Adipocyte (in vitro differentiated cells): ENCODE results near the gene ZNRF2.

ENCODE experiments used
- DNase-seq: peaks from one replicate; pipeline ENCODE4 v3.0.0-alpha.2; 2015; ENCODE audit warnings: low read depth
- H3K27me3 ChIP-seq: replicated peaks from 2 replicates; pipeline ENCODE4 v1.7.0; 2013; ENCODE audit warnings: mild to moderate bottlenecking, low read length, moderate library complexity; ENCODE audit not compliant: control insufficient read depth, insufficient read depth
- H3K36me3 ChIP-seq: 2 replicates; pipeline ENCODE4 v1.7.0; 2013; ENCODE audit warnings: low read length, mild to moderate bottlenecking, moderate library complexity; ENCODE audit not compliant: control insufficient read depth, insufficient read depth, severe bottlenecking
- H3K4me1 ChIP-seq: 2 replicates; pipeline ENCODE4 v1.7.0; 2013; ENCODE audit warnings: mild to moderate bottlenecking, low read length, moderate library complexity; ENCODE audit not compliant: control insufficient read depth, insufficient read depth
- H3K4me3 ChIP-seq: 2 replicates; pipeline ENCODE4 v1.7.0; 2013; ENCODE audit warnings: mild to moderate bottlenecking, low read length, moderate library complexity
- H3K9ac ChIP-seq: 2 replicates; pipeline ENCODE4 v1.7.0; 2013; ENCODE audit warnings: mild to moderate bottlenecking, low read length, moderate library complexity
- H3K9me3 ChIP-seq: 2 replicates; pipeline ENCODE4 v1.7.0; 2013; ENCODE audit warnings: mild to moderate bottlenecking, low read length, moderate library complexity; ENCODE audit not compliant: control insufficient read depth

The ZNRF2 gene

DNA sequence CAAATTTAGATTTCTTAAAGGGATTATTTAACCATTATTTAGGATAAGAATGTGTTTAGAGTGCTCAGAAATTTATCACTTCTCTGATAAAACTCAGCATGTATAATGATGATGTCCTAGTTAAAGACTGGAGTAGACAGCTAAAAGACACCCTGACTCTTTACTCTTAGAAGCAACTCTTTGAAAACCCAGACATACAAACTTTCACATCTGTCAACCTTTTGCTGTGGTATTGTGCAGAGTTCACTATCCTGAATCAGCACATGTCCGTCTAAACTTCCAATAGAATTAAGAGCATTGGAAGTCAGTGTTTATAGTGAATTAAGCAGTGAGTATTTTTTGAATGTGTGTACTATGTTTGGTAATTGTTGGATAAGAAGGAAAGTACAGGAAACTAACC is 24.9 kb downstream of the ZNRF2 start:
- Histone ChIP-seq H3K9me3 (no peaks in the 10 kb centered on the region), H3K27me3 (no peaks in the 10 kb centered on the region), H3K9ac (no peak overlapping the region), H3K36me3 (no peaks in the 10 kb centered on the region), H3K4me1 (no peaks in the 10 kb centered on the region), H3K4me3 (no peak overlapping the region)
- DNase-seq = no peak

- no peak overlapping the region for H3K4me3 ChIP-seq
- no peaks in the 10 kb centered on the region for H3K36me3 ChIP-seq
- no peaks in the 10 kb centered on the region for H3K27me3 ChIP-seq
- H3K4me1 ChIP-seq = no peaks in the 10 kb centered on the region
- H3K9ac ChIP-seq = no peak overlapping the region
- H3K9me3 ChIP-seq = no peaks in the 10 kb centered on the region
- DNase-seq = no peak
Observed at GRCh38 chr7:30309842-30310435, 25.5 kb downstream of the ZNRF2 start.

DNA sequence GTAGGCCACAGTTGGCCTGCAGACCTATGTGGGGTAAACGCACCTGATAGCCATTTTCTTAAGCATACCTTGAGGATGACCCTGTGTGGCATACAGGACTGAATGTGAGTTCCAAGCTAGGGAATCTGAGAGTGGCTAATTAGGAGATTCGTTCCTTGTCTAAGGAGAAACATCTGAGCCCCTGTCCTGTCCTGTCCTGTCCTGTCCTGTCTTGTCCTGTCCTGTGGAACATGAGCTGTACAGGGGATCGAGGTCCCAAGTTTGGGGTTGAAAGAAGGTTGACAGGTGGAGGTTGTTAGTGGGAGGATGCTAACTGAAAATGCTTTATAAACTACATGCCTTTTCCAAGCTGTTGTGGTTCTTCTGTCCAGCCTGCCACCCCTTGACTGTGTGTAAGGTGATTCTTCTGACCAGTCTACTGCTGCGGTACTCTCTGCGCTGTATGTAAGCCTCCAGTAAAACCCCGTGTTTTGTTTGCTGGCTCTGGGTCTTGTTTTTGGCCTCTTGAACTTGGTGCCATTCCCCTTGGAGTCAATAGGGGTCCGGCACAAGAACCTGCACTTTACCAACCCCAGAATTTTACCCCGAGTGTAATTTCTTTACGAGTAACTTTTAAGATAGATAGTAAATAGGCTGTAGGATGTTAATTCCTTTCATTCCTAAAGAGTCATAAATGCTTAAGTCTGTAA is 26.4 kb downstream of the ZNRF2 start:
- DNase-seq = no peak
- no peaks in the 10 kb centered on the region for H3K4me1 ChIP-seq
- no peaks in the 10 kb centered on the region for H3K36me3 ChIP-seq
- no peak overlapping the region for H3K9ac ChIP-seq
- H3K27me3 ChIP-seq = no peaks in the 10 kb centered on the region
- H3K9me3 ChIP-seq = no peaks in the 10 kb centered on the region
- H3K4me3 ChIP-seq = no peak overlapping the region

GRCh38 chr7:30312178-30312577 is 27.8 kb downstream of the ZNRF2 start:
- Histone ChIP-seq H3K9ac (no peak overlapping the region), H3K4me1 (no peaks in the 10 kb centered on the region), H3K9me3 (no peaks in the 10 kb centered on the region), H3K36me3 (no peaks in the 10 kb centered on the region), H3K27me3 (no peaks in the 10 kb centered on the region), H3K4me3 (no peak overlapping the region)
- no peak for DNase-seq

GRCh38 chr7:30313348-30313747 is 29.0 kb downstream of the ZNRF2 start:
- Histone ChIP-seq H3K27me3 (no peaks in the 10 kb centered on the region), H3K4me1 (no peaks in the 10 kb centered on the region), H3K36me3 (no peaks in the 10 kb centered on the region), H3K4me3 (no peak overlapping the region), H3K9ac (no peak overlapping the region), H3K9me3 (no peaks in the 10 kb centered on the region)
- DNase-seq = peak; percentile 5

GRCh38 chr7:30313793-30314192 is 29.4 kb downstream of the ZNRF2 start:
- H3K4me1 ChIP-seq = no peaks in the 10 kb centered on the region
- DNase-seq = no peak
- no peaks in the 10 kb centered on the region for H3K9me3 ChIP-seq
- H3K36me3 ChIP-seq = no peaks in the 10 kb centered on the region
- H3K27me3 ChIP-seq = no peaks in the 10 kb centered on the region
- no peak overlapping the region for H3K9ac ChIP-seq
- H3K4me3 ChIP-seq = no peak overlapping the region

DNA sequence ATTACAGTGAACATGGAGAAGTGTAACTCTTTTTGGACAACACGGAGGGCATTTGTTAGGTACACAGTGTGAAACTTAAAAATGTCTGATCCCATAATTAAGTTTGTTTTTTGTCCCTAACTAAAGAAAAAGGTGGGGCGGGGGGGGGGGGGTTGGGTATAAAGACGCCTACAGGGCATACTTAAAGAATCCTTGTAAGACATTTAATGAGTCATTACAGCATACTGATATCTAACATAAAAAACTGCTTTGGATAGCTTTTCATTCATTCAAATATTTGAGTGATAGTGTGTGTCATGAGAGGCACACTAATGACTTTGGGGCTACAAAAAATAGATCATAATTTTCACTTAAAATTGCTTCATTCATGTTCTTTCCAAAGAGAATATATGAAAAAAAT is 31.2 kb downstream of the ZNRF2 start:
- DNase-seq = no peak
- no peaks in the 10 kb centered on the region for H3K27me3 ChIP-seq
- no peaks in the 10 kb centered on the region for H3K36me3 ChIP-seq
- H3K4me1 ChIP-seq = no peaks in the 10 kb centered on the region
- no peak overlapping the region for H3K4me3 ChIP-seq
- no peaks in the 10 kb centered on the region for H3K9me3 ChIP-seq
- H3K9ac ChIP-seq = no peak overlapping the region

DNA sequence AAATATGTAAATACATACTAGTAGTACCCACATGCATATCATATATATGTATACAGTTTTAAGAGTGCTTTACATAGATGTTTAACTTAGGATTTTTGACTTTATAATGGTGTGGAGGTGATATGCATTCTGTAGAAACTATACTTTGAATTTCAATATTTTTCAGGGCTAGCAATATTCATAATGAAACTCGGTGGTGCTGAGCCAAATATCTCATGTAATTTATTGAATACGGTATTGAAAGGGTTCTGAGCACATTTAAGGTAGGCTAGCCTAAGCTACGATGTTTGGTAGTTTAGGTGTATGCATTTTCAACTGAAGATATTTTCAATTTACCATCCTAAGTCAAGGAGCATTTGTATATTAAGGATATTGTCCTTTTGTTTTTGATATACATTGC is 36.0 kb downstream of the ZNRF2 start:
- no peaks in the 10 kb centered on the region for H3K27me3 ChIP-seq
- H3K4me3 ChIP-seq = no peak overlapping the region
- H3K36me3 ChIP-seq = no peaks in the 10 kb centered on the region
- H3K4me1 ChIP-seq = peaks cover 21% of the 10 kb centered on the region
- no peak for DNase-seq
- no peaks in the 10 kb centered on the region for H3K9me3 ChIP-seq
- H3K9ac ChIP-seq = no peak overlapping the region

DNA sequence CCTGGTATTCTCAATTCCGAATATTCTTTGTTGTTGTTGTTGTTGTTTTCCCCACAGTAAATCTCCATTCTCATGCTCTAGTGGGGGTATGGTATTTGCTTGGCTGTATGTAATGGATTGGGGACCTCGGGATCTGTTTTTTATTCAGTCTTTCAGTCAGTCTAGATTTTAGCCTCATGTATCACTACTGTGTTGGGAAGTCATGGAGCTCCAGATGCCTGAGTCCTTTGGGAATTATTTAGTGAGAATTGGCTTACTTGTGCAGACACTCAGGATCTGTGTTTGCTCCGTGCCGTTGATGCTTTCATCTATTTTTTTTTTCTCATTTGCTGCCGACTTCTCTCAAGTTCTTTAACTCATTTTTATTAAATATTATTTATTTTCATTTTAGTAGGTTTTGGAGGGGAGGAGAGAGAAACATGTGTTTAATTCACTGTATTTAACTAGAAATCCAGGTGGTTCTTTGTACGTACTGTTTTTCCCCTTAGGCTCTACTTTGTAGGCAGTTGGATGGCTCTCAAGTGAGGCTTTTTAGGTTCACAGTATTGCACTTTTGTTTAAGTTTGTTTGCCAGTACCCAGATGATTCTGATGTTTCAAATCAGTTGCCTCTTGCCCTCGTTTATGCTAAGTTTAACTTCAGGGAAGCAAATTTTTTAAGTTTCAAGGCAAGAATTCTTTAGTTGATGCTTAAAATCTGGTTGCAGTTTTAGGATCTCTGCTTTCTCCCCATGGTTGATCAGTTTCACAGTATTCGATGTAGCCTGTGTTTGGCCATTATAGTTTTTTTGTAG is 36.9 kb downstream of the ZNRF2 start:
- peak overlapping the region; percentile 52 for H3K9ac ChIP-seq
- DNase-seq = peak; percentile 35
- H3K4me1 ChIP-seq = peaks cover 21% of the 10 kb centered on the region
- H3K9me3 ChIP-seq = no peaks in the 10 kb centered on the region
- no peaks in the 10 kb centered on the region for H3K27me3 ChIP-seq
- no peaks in the 10 kb centered on the region for H3K36me3 ChIP-seq
- peak overlapping the region; percentile 70 for H3K4me3 ChIP-seq

DNA sequence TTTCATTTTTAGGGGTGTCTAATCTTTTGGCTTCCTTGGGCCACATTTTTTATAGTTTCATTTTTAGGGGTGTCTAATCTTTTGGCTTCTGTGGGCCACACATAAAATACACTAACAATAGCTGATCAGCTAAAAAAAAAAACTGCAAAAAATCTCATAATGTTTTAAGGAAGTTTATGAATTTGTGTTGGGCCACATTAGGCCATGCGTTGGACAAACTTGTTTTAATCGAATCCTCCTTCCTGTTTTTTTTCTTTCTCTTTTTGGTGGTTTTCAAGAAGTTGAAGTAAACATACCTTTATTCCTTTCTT is 37.4 kb downstream of the ZNRF2 start:
- peak; percentile 14 for DNase-seq
- H3K36me3 ChIP-seq = no peaks in the 10 kb centered on the region
- peak overlapping the region; percentile 52 for H3K9ac ChIP-seq
- H3K27me3 ChIP-seq = no peaks in the 10 kb centered on the region
- peaks cover 21% of the 10 kb centered on the region for H3K4me1 ChIP-seq
- H3K4me3 ChIP-seq = peak overlapping the region; percentile 70
- no peaks in the 10 kb centered on the region for H3K9me3 ChIP-seq

DNA sequence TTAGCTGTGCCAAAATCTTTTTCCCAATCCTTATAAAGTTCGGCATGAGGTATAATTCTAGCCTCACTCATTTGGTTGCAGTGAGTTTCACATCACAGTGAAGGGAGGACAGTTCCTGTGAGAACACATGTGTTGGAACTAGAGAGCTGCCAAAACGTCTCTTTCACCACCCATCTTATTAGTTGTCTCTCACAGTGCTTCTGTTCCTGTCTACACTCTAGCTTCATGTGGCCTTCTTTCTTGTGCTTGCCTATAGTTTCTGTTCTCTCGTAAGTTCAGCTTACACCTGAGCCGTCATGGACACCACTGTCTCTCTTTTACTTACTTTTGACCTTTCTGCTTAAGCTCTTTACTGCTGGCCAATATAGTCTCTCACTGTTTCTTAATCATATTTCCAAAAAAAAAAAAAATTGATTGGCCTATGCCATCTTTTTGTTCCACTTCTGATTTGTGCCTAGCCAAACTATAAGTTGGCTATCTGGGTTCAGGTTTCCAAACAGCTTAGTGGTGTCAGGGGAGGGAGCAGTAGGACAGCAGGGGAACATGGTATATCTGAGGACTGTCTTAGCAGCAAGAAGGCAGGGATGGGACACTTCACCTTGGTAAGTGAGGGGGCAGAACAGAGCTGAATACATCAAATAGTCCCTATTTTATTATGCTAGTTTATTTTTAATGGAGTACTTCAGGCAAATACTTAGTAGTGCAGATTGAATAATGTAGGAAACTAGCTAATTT is 38.0 kb downstream of the ZNRF2 start:
- Histone ChIP-seq H3K36me3 (no peaks in the 10 kb centered on the region), H3K4me3 (peak overlapping the region; percentile 70)
- DNase-seq = peak; percentile 27

More for the DNA sequence above, 38.0 kb downstream of the ZNRF2 start:
- peak overlapping the region; percentile 52 for H3K9ac ChIP-seq
- H3K27me3 ChIP-seq = no peaks in the 10 kb centered on the region
- no peaks in the 10 kb centered on the region for H3K9me3 ChIP-seq
- peaks cover 21% of the 10 kb centered on the region for H3K4me1 ChIP-seq
